HCT116 (cell line): ENCODE results near the gene ASCC1.

ENCODE experiments used
- CEBPB ChIP-seq: IDR thresholded peaks from 2 replicates; pipeline ENCODE4 v1.6.1; 2012; ENCODE audit warnings: low read depth
- ELF1 ChIP-seq: IDR thresholded peaks from 2 replicates; pipeline ENCODE4 v1.6.1; 2012; ENCODE audit warnings: low read depth, borderline replicate concordance
- EZH2 ChIP-seq: fragments of 200-600 bp; sonication (generic); IDR thresholded peaks from 2 replicates; pipeline ENCODE4 v1.6.1; 2017; ENCODE audit warnings: antibody characterized with exemption, mixed run types
- JUND ChIP-seq: IDR thresholded peaks from 2 replicates; pipeline ENCODE4 v1.6.1; 2012
- POLR2A ChIP-seq: IDR thresholded peaks from 2 replicates; pipeline ENCODE4 v1.7.0; 2011; ENCODE audit warnings: borderline replicate concordance; ENCODE audit not compliant: insufficient read depth, insufficient read length; ENCODE audit errors: extremely low read depth
- POLR2AphosphoS5 ChIP-seq: IDR thresholded peaks from 2 replicates; pipeline ENCODE4 v1.6.1; 2011; ENCODE audit warnings: mild to moderate bottlenecking, low read depth, low read length, moderate library complexity
- SRF ChIP-seq: IDR thresholded peaks from 2 replicates; pipeline ENCODE4 v1.6.1; 2012; ENCODE audit warnings: low read depth
- TCF7L2 ChIP-seq: IDR thresholded peaks from 2 replicates; pipeline ENCODE4 v1.7.0; 2011; ENCODE audit warnings: borderline replicate concordance, inconsistent platforms; ENCODE audit not compliant: insufficient read depth, insufficient read length; ENCODE audit errors: extremely low read depth
- ZFX ChIP-seq: fragments of 450-650 bp; IDR thresholded peaks from 2 replicates; pipeline ENCODE4 v1.6.1; 2017
- TF ChIP-seq, protein P1 (sequence below), 3 experiments: fragments of 200-600 bp in 1 of 3; sonication (generic) in 1 of 3; IDR thresholded peaks in 2 of 3; conservative IDR thresholded peaks in 1 of 3; 2 replicates each; pipeline ENCODE4 v1.5.1; 2012 to 2017; ENCODE audit warnings: low read depth in 2 of 3, low read length in 2 of 3, antibody characterized with exemption in 1 of 3, borderline replicate concordance in 1 of 3, control low read depth in 1 of 3, mild to moderate bottlenecking in 1 of 3, mixed read lengths in 1 of 3, mixed run types in 1 of 3, moderate library complexity in 1 of 3; ENCODE audit not compliant: insufficient read depth in 1 of 3
- TF ChIP-seq, protein P2 (sequence below): IDR thresholded peaks from 2 replicates; pipeline ENCODE4 v1.6.1; 2012
- TF ChIP-seq, protein P3 (sequence below): IDR thresholded peaks from 2 replicates; pipeline ENCODE4 v1.6.1; 2012
- TF ChIP-seq, protein P4 (sequence below): IDR thresholded peaks from 2 replicates; pipeline ENCODE4 v1.6.1; 2012; ENCODE audit warnings: low read depth
- TF ChIP-seq, protein P5 (sequence below): IDR thresholded peaks from 2 replicates; pipeline ENCODE4 v1.6.1; 2011; ENCODE audit warnings: mild to moderate bottlenecking, low read length, moderate library complexity; ENCODE audit not compliant: insufficient replicate concordance; ENCODE audit errors: extremely low read depth

DNA sequence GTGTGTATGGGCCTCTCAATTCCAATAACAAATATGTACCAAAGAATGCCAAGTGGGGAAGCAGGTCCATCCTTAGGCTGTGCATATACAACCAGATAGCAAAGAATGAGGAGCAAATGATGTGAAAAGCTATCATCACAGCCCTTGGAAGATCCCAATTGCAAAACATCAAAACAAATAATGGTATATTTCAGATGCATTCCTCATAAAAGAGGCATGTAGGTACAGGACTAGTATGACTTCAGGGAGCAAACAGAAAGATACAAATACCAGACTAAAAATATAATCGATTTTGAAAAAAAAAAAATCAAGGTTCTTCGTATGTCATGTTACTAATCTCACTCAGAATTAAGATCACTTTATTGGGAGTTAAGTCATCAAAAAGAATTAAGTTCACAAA is 109.2 kb downstream of the ASCC1 start:
- TF ChIP-seq, protein P1, sequence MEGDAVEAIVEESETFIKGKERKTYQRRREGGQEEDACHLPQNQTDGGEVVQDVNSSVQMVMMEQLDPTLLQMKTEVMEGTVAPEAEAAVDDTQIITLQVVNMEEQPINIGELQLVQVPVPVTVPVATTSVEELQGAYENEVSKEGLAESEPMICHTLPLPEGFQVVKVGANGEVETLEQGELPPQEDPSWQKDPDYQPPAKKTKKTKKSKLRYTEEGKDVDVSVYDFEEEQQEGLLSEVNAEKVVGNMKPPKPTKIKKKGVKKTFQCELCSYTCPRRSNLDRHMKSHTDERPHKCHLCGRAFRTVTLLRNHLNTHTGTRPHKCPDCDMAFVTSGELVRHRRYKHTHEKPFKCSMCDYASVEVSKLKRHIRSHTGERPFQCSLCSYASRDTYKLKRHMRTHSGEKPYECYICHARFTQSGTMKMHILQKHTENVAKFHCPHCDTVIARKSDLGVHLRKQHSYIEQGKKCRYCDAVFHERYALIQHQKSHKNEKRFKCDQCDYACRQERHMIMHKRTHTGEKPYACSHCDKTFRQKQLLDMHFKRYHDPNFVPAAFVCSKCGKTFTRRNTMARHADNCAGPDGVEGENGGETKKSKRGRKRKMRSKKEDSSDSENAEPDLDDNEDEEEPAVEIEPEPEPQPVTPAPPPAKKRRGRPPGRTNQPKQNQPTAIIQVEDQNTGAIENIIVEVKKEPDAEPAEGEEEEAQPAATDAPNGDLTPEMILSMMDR (IDR thresholded peaks at IDR 0.05 in 2 of 3, conservative IDR thresholded peaks at IDR 0.05 in 1 of 3; ENCODE audit: borderline replicate concordance in 1 of 3, insufficient read depth in 1 of 3, low read depth in 2 of 3, low read length in 2 of 3): no peak
- TF ChIP-seq ELF1 (no peak), POLR2A (no peak), SRF (no peak), JUND (no peak), TCF7L2 (no peak), POLR2AphosphoS5 (no peak), EZH2 (no peak), ZFX (no peak), CEBPB (no peak)
- TF ChIP-seq, protein P2, sequence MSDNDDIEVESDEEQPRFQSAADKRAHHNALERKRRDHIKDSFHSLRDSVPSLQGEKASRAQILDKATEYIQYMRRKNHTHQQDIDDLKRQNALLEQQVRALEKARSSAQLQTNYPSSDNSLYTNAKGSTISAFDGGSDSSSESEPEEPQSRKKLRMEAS: no peak
- TF ChIP-seq, protein P3, sequence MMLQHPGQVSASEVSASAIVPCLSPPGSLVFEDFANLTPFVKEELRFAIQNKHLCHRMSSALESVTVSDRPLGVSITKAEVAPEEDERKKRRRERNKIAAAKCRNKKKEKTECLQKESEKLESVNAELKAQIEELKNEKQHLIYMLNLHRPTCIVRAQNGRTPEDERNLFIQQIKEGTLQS: no peak
- TF ChIP-seq, protein P4, sequence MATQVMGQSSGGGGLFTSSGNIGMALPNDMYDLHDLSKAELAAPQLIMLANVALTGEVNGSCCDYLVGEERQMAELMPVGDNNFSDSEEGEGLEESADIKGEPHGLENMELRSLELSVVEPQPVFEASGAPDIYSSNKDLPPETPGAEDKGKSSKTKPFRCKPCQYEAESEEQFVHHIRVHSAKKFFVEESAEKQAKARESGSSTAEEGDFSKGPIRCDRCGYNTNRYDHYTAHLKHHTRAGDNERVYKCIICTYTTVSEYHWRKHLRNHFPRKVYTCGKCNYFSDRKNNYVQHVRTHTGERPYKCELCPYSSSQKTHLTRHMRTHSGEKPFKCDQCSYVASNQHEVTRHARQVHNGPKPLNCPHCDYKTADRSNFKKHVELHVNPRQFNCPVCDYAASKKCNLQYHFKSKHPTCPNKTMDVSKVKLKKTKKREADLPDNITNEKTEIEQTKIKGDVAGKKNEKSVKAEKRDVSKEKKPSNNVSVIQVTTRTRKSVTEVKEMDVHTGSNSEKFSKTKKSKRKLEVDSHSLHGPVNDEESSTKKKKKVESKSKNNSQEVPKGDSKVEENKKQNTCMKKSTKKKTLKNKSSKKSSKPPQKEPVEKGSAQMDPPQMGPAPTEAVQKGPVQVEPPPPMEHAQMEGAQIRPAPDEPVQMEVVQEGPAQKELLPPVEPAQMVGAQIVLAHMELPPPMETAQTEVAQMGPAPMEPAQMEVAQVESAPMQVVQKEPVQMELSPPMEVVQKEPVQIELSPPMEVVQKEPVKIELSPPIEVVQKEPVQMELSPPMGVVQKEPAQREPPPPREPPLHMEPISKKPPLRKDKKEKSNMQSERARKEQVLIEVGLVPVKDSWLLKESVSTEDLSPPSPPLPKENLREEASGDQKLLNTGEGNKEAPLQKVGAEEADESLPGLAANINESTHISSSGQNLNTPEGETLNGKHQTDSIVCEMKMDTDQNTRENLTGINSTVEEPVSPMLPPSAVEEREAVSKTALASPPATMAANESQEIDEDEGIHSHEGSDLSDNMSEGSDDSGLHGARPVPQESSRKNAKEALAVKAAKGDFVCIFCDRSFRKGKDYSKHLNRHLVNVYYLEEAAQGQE: no peak
- TF ChIP-seq, protein P5, sequence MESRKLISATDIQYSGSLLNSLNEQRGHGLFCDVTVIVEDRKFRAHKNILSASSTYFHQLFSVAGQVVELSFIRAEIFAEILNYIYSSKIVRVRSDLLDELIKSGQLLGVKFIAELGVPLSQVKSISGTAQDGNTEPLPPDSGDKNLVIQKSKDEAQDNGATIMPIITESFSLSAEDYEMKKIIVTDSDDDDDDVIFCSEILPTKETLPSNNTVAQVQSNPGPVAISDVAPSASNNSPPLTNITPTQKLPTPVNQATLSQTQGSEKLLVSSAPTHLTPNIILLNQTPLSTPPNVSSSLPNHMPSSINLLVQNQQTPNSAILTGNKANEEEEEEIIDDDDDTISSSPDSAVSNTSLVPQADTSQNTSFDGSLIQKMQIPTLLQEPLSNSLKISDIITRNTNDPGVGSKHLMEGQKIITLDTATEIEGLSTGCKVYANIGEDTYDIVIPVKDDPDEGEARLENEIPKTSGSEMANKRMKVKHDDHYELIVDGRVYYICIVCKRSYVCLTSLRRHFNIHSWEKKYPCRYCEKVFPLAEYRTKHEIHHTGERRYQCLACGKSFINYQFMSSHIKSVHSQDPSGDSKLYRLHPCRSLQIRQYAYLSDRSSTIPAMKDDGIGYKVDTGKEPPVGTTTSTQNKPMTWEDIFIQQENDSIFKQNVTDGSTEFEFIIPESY: no peak
